ENCODE data around the gene TNFSF13B.

DNA sequence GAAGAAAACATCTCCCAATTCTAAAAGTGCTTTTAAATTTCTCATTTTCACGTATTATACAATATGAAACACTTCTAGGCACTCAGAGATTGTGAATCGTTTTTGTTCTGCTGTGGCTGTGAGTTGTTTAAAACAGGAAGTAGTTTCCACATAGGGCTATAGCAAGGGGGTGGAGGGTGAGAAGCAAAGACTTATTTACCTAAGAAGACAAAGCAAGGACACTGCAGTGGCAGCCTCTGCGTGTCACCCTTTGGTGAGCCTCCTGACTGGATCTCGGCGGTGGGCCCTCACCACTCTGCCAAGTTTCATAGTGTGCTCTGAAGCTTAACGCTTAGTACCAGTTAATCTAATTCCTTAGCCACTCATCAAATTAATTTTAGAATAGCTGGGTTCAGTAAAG, 56.8 kb downstream of the TNFSF13B start:
- TF ChIP-seq CTCF (IDR thresholded peaks at IDR 0.05) (no peak), EP300 (IDR thresholded peaks at IDR 0.05) (no peak), POLR2AphosphoS5 (IDR thresholded peaks at IDR 0.05) (no peak)
